Measurements from ENCODE around the gene RNLS. TPM values are rescaled to one million over a fixed set of nuclear protein-coding genes. Genes with fewer than 3 reads are reported as not detected.
"Not testable (repeated sequence)": the region's sequence is repeated elsewhere in the genome, so short reads cannot be mapped to it uniquely, and the experiment has no call there.

The RNLS gene
- total RNA-seq, 2 experiments from 2014 or later: 4.0 to 4.7 TPM

- intact Hi-C loops (cut with micrococcal nuclease): no loop called here
- Mint-ChIP-seq H3K9me3 (peaks cover 3% of the 10 kb centered on the region), H3K27me3 (no peaks in the 10 kb centered on the region), H3K4me3 (no peak overlapping the region), H3K36me3 (no peaks in the 10 kb centered on the region), H3K27ac (no peak overlapping the region), H3K4me1 (ENCODE audit: low read depth) (no peaks in the 10 kb centered on the region)
- ChIA-PET POLR2A (interaction anchor here (0.5 kb wide), 1 partner anchor 419 kb away, joined by 3 read pairs; no protein-coding TSS in a partner anchor), CTCF (no interaction called here)
- no peak for DNase-seq
Measured at GRCh38 chr10:88366772-88367171, 216.3 kb downstream of the RNLS start.

GRCh38 chr10:88361995-88362807 lies 220.9 kb downstream of the RNLS start:
- no peak for DNase-seq
- Mint-ChIP-seq H3K27me3 (no peaks in the 10 kb centered on the region), H3K4me3 (no peak overlapping the region), H3K9me3 (no peaks in the 10 kb centered on the region), H3K4me1 (ENCODE audit: low read depth) (no peaks in the 10 kb centered on the region), H3K36me3 (no peaks in the 10 kb centered on the region), H3K27ac (no peak overlapping the region)
- ChIA-PET CTCF (interaction anchor here (0.7 kb wide), 1 partner anchor 12 kb away, joined by 5 read pairs; no protein-coding TSS in a partner anchor), POLR2A (no interaction called here)
- intact Hi-C loops (cut with micrococcal nuclease): no loop called here

- Mint-ChIP-seq H3K27ac (no peak overlapping the region), H3K4me3 (no peak overlapping the region), H3K27me3 (no peaks in the 10 kb centered on the region), H3K4me1 (ENCODE audit: low read depth) (no peaks in the 10 kb centered on the region), H3K9me3 (no peaks in the 10 kb centered on the region), H3K36me3 (no peaks in the 10 kb centered on the region)
- POLR2A ChIA-PET: no interaction called here
- CTCF ChIA-PET: no interaction called here
- no peak for DNase-seq
- intact Hi-C loops (cut with micrococcal nuclease): no loop called here
Measured at GRCh38 chr10:88361494-88361893, 221.6 kb downstream of the RNLS start.

- intact Hi-C loops (cut with micrococcal nuclease); H3K27me3 Mint-ChIP-seq; H3K27ac Mint-ChIP-seq; H3K9me3 Mint-ChIP-seq; H3K4me1 Mint-ChIP-seq (ENCODE audit: low read depth); H3K4me3 Mint-ChIP-seq; DNase-seq; CTCF ChIA-PET; H3K36me3 Mint-ChIP-seq; POLR2A ChIA-PET: not testable (repeated sequence)
Measured at GRCh38 chr10:88355750-88356149, 227.4 kb downstream of the RNLS start.

GRCh38 chr10:88347597-88348304 lies 235.4 kb downstream of the RNLS start:
- intact Hi-C loops (cut with micrococcal nuclease): no loop called here
- no peaks in the 10 kb centered on the region for H3K27me3 Mint-ChIP-seq
- ChIA-PET CTCF (no interaction called here), POLR2A (no interaction called here)
- H3K36me3 Mint-ChIP-seq: no peaks in the 10 kb centered on the region
- no peak overlapping the region for H3K27ac Mint-ChIP-seq
- peaks cover 7% of the 10 kb centered on the region for H3K9me3 Mint-ChIP-seq
- no peaks in the 10 kb centered on the region for H3K4me1 Mint-ChIP-seq (ENCODE audit: low read depth)
- H3K4me3 Mint-ChIP-seq: no peak overlapping the region
- no peak for DNase-seq

GRCh38 chr10:88347022-88347421 lies 236.1 kb downstream of the RNLS start:
- H3K9me3 Mint-ChIP-seq: peaks cover 7% of the 10 kb centered on the region
- H3K4me1 Mint-ChIP-seq (ENCODE audit: low read depth): no peaks in the 10 kb centered on the region
- POLR2A ChIA-PET: no interaction called here
- no peak overlapping the region for H3K27ac Mint-ChIP-seq
- CTCF ChIA-PET: no interaction called here
- intact Hi-C loops (cut with micrococcal nuclease): no loop called here
- H3K36me3 Mint-ChIP-seq: no peaks in the 10 kb centered on the region
- no peaks in the 10 kb centered on the region for H3K27me3 Mint-ChIP-seq
- no peak for DNase-seq
- H3K4me3 Mint-ChIP-seq: no peak overlapping the region

GRCh38 chr10:88346144-88346977 lies 236.8 kb downstream of the RNLS start:
- Mint-ChIP-seq H3K4me3 (no peak overlapping the region), H3K36me3 (no peaks in the 10 kb centered on the region), H3K27me3 (no peaks in the 10 kb centered on the region), H3K9me3 (peaks cover 6% of the 10 kb centered on the region), H3K4me1 (ENCODE audit: low read depth) (no peaks in the 10 kb centered on the region), H3K27ac (no peak overlapping the region)
- ChIA-PET CTCF (no interaction called here), POLR2A (no interaction called here)
- intact Hi-C loops (cut with micrococcal nuclease): no loop called here
- no peak for DNase-seq

GRCh38 chr10:88343761-88344484 lies 239.2 kb downstream of the RNLS start:
- Mint-ChIP-seq H3K36me3 (no peaks in the 10 kb centered on the region), H3K4me3 (no peak overlapping the region), H3K9me3 (no peaks in the 10 kb centered on the region), H3K4me1 (ENCODE audit: low read depth) (no peaks in the 10 kb centered on the region), H3K27me3 (no peaks in the 10 kb centered on the region), H3K27ac (no peak overlapping the region)
- intact Hi-C loops (cut with micrococcal nuclease): no loop called here
- DNase-seq: no peak
- ChIA-PET CTCF (no interaction called here), POLR2A (no interaction called here)

- H3K36me3 Mint-ChIP-seq: no peaks in the 10 kb centered on the region
- no peak overlapping the region for H3K27ac Mint-ChIP-seq
- POLR2A ChIA-PET: no interaction called here
- H3K9me3 Mint-ChIP-seq: no peaks in the 10 kb centered on the region
- no peak for DNase-seq
- CTCF ChIA-PET: no interaction called here
- intact Hi-C loops (cut with micrococcal nuclease): no loop called here
- no peak overlapping the region for H3K4me3 Mint-ChIP-seq
- H3K4me1 Mint-ChIP-seq (ENCODE audit: low read depth): no peaks in the 10 kb centered on the region
- H3K27me3 Mint-ChIP-seq: no peaks in the 10 kb centered on the region
Measured at GRCh38 chr10:88342733-88343310, 240.3 kb downstream of the RNLS start.

- ChIA-PET CTCF (no interaction called here), POLR2A (no interaction called here)
- no peak overlapping the region for H3K27ac Mint-ChIP-seq
- H3K4me3 Mint-ChIP-seq: no peak overlapping the region
- H3K27me3 Mint-ChIP-seq: no peaks in the 10 kb centered on the region
- DNase-seq: no peak
- intact Hi-C loops (cut with micrococcal nuclease): no loop called here
- H3K9me3 Mint-ChIP-seq: no peaks in the 10 kb centered on the region
- H3K4me1 Mint-ChIP-seq (ENCODE audit: low read depth): peaks cover 6% of the 10 kb centered on the region
- H3K36me3 Mint-ChIP-seq: no peaks in the 10 kb centered on the region
Measured at GRCh38 chr10:88337134-88337533, 246.0 kb downstream of the RNLS start.

- H3K9me3 Mint-ChIP-seq: no peaks in the 10 kb centered on the region
- POLR2A ChIA-PET: no interaction called here
Measured at GRCh38 chr10:88336334-88336733, 246.8 kb downstream of the RNLS start.

GRCh38 chr10:88333248-88333630 lies 249.9 kb downstream of the RNLS start:
- POLR2A ChIA-PET: no interaction called here
- intact Hi-C loops (cut with micrococcal nuclease): no loop called here

More at GRCh38 chr10:88336334-88336733, 246.8 kb downstream of the RNLS start:
- Mint-ChIP-seq H3K27me3 (no peaks in the 10 kb centered on the region), H3K36me3 (no peaks in the 10 kb centered on the region), H3K4me1 (ENCODE audit: low read depth) (peaks cover 6% of the 10 kb centered on the region), H3K27ac (no peak overlapping the region), H3K4me3 (no peak overlapping the region)
- intact Hi-C loops (cut with micrococcal nuclease): no loop called here
- DNase-seq: no peak
- CTCF ChIA-PET: no interaction called here

More at GRCh38 chr10:88333248-88333630, 249.9 kb downstream of the RNLS start:
- Mint-ChIP-seq H3K9me3 (no peaks in the 10 kb centered on the region), H3K36me3 (no peaks in the 10 kb centered on the region), H3K4me1 (ENCODE audit: low read depth) (peaks cover 6% of the 10 kb centered on the region), H3K4me3 (no peak overlapping the region), H3K27me3 (no peaks in the 10 kb centered on the region), H3K27ac (no peak overlapping the region)
- DNase-seq: no peak
- CTCF ChIA-PET: no interaction called here
